ENCODE data around the gene CALM1. TPM values are rescaled to one million over a fixed set of nuclear protein-coding genes. Genes with fewer than 3 reads are reported as not detected.

The CALM1 gene
- total and polyA plus RNA-seq, 10 of the 15 experiments (the other 5 are each of a cell fraction or from before 2014, with no cell fraction given) = 110 to 729 (median 261) TPM

- no TSS peak for BruUV-seq (replicated peaks)
- RAD21 ChIA-PET (ENCODE audit: unreplicated experiment) = no interaction called here
- POLR2A ChIA-PET = interaction anchor here (0.7 kb wide), 1 partner anchor 8 kb away, joined by 4 read pairs; the partner anchor contains the start of gene CALM1
- Histone ChIP-seq H3K4me1 (ENCODE audit: control insufficient read depth, insufficient read depth, low read length) (no peaks in the 10 kb centered on the region; the same call in 1 of the 2 replicates), H3K9me3 (replicated peaks; ENCODE audit: control insufficient read depth, insufficient read depth, low read length) (no peaks in the 10 kb centered on the region), H3K27ac (ENCODE audit: control insufficient read depth, insufficient read depth) (no peak overlapping the region), H3K79me2 (ENCODE audit: control insufficient read depth, insufficient read depth, low read length) (no peaks in the 10 kb centered on the region), H3K27me3 (replicated peaks in 1 of 2; ENCODE audit: control insufficient read depth in 2 of 2, insufficient read depth in 2 of 2, low read length in 1 of 2) (no peaks in the 10 kb centered on the region), H3K4me3 (no peak overlapping the region), H2AFZ (ENCODE audit: control insufficient read depth, low read depth, low read length) (no peak overlapping the region), H3K4me2 (ENCODE audit: control insufficient read depth, insufficient read depth) (no peak overlapping the region), H4K20me1 (ENCODE audit: control insufficient read depth, insufficient read depth) (no peaks in the 10 kb centered on the region), H3K36me3 (ENCODE audit: control insufficient read depth in 2 of 2, insufficient read depth in 2 of 2, low read length in 1 of 2) (no peaks in the 10 kb centered on the region), H3K9ac (ENCODE audit: control insufficient read depth, insufficient read depth, low read length) (no peak overlapping the region)
- in situ Hi-C loops (cut with MboI) (loop anchor here (25.0 kb wide), 1 partner anchor 1123 kb away; the partner anchor contains the start of gene PPP4R3A), intact Hi-C loops (cut with micrococcal nuclease; ENCODE audit: unreplicated experiment) (no loop called here)
- no peak for ATAC-seq
- no peak for DNase-seq (ENCODE audit: low read depth, low spot score)
- SMC1A ChIA-PET (ENCODE audit: uncharacterized antibody, unreplicated experiment) = interaction anchor here (0.6 kb wide), 1 partner anchor 15 kb away, joined by 3 read pairs; no protein-coding TSS in a partner anchor
- CTCF ChIA-PET = no interaction called here
- no peak for FAIRE-seq
- WGBS (ENCODE audit: insufficient coverage, insufficient replicate concordance, low lambda C conversion rate, missing lambda C conversion rate) = 32% methylated on average over 1 of the region's 1 CpG
- TF ChIP-seq, protein P1, sequence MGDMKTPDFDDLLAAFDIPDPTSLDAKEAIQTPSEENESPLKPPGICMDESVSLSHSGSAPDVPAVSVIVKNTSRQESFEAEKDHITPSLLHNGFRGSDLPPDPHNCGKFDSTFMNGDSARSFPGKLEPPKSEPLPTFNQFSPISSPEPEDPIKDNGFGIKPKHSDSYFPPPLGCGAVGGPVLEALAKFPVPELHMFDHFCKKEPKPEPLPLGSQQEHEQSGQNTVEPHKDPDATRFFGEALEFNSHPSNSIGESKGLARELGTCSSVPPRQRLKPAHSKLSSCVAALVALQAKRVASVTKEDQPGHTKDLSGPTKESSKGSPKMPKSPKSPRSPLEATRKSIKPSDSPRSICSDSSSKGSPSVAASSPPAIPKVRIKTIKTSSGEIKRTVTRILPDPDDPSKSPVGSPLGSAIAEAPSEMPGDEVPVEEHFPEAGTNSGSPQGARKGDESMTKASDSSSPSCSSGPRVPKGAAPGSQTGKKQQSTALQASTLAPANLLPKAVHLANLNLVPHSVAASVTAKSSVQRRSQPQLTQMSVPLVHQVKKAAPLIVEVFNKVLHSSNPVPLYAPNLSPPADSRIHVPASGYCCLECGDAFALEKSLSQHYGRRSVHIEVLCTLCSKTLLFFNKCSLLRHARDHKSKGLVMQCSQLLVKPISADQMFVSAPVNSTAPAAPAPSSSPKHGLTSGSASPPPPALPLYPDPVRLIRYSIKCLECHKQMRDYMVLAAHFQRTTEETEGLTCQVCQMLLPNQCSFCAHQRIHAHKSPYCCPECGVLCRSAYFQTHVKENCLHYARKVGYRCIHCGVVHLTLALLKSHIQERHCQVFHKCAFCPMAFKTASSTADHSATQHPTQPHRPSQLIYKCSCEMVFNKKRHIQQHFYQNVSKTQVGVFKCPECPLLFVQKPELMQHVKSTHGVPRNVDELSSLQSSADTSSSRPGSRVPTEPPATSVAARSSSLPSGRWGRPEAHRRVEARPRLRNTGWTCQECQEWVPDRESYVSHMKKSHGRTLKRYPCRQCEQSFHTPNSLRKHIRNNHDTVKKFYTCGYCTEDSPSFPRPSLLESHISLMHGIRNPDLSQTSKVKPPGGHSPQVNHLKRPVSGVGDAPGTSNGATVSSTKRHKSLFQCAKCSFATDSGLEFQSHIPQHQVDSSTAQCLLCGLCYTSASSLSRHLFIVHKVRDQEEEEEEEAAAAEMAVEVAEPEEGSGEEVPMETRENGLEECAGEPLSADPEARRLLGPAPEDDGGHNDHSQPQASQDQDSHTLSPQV (IDR thresholded peaks at IDR 0.05) = no peak
- TF ChIP-seq SP1 (IDR thresholded peaks at IDR 0.05; ENCODE audit: low read depth, low read length) = no peak
- TF ChIP-seq JUND (IDR thresholded peaks at IDR 0.05; ENCODE audit: low read depth, low read length) = no peak
- TF ChIP-seq TARDBP (IDR thresholded peaks at IDR 0.05; ENCODE audit: borderline replicate concordance) = no peak
- TF ChIP-seq USF1 (IDR thresholded peaks at IDR 0.05; ENCODE audit: borderline replicate concordance, extremely low read length, insufficient read depth, low read depth, low read length) = no peak
- TF ChIP-seq, protein P2, sequence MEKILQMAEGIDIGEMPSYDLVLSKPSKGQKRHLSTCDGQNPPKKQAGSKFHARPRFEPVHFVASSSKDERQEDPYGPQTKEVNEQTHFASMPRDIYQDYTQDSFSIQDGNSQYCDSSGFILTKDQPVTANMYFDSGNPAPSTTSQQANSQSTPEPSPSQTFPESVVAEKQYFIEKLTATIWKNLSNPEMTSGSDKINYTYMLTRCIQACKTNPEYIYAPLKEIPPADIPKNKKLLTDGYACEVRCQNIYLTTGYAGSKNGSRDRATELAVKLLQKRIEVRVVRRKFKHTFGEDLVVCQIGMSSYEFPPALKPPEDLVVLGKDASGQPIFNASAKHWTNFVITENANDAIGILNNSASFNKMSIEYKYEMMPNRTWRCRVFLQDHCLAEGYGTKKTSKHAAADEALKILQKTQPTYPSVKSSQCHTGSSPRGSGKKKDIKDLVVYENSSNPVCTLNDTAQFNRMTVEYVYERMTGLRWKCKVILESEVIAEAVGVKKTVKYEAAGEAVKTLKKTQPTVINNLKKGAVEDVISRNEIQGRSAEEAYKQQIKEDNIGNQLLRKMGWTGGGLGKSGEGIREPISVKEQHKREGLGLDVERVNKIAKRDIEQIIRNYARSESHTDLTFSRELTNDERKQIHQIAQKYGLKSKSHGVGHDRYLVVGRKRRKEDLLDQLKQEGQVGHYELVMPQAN (conservative IDR thresholded peaks at IDR 0.05) = no peak
- TF ChIP-seq PML (IDR thresholded peaks at IDR 0.05; ENCODE audit: low read length) = no peak
- TF ChIP-seq MXI1 (IDR thresholded peaks at IDR 0.05; ENCODE audit: low read depth, low read length) = no peak
- TF ChIP-seq SMAD1 (IDR thresholded peaks at IDR 0.05; ENCODE audit: low read depth, partially characterized antibody) = no peak
- TF ChIP-seq ZNF24 (IDR thresholded peaks at IDR 0.05) = no peak
- no peak for TF ChIP-seq SIX5 (IDR thresholded peaks at IDR 0.05; ENCODE audit: low read depth, low read length, severe bottlenecking)
- no peak for TF ChIP-seq ESRRA (IDR thresholded peaks at IDR 0.05; ENCODE audit: low read length)
- TF ChIP-seq POLR2A (IDR thresholded peaks at IDR 0.05; ENCODE audit: low read depth, low read length) = no peak
- TF ChIP-seq, protein P3, sequence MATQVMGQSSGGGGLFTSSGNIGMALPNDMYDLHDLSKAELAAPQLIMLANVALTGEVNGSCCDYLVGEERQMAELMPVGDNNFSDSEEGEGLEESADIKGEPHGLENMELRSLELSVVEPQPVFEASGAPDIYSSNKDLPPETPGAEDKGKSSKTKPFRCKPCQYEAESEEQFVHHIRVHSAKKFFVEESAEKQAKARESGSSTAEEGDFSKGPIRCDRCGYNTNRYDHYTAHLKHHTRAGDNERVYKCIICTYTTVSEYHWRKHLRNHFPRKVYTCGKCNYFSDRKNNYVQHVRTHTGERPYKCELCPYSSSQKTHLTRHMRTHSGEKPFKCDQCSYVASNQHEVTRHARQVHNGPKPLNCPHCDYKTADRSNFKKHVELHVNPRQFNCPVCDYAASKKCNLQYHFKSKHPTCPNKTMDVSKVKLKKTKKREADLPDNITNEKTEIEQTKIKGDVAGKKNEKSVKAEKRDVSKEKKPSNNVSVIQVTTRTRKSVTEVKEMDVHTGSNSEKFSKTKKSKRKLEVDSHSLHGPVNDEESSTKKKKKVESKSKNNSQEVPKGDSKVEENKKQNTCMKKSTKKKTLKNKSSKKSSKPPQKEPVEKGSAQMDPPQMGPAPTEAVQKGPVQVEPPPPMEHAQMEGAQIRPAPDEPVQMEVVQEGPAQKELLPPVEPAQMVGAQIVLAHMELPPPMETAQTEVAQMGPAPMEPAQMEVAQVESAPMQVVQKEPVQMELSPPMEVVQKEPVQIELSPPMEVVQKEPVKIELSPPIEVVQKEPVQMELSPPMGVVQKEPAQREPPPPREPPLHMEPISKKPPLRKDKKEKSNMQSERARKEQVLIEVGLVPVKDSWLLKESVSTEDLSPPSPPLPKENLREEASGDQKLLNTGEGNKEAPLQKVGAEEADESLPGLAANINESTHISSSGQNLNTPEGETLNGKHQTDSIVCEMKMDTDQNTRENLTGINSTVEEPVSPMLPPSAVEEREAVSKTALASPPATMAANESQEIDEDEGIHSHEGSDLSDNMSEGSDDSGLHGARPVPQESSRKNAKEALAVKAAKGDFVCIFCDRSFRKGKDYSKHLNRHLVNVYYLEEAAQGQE (IDR thresholded peaks at IDR 0.05; ENCODE audit: low read depth, low read length) = no peak
These were observed 7.8 kb upstream of the CALM1 start for GRCh38 chr14:90388982-90389381.

Measured in GM12878 (cell line).